Caco-2 (cell line): ENCODE results near the gene TNS1. TPM values are rescaled to one million over a fixed set of nuclear protein-coding genes. Genes with fewer than 3 reads are reported as not detected.

Experiments
- BruUV-seq: library from RNA; stranded (reverse); fragments of 400-500 nt; replicated peaks from 2 replicates; lab custom pipeline; 2021; lab: Mats Ljungman, UMichigan
- CTCF ChIA-PET: fragments of 300-600 bp; sonication (Branson Sonifier 250); formaldehyde crosslinking; loops from one replicate; lab custom pipeline; 2022; ENCODE audit warnings: antibody characterized with exemption; lab: Charles Lee
- POLR2A ChIA-PET: fragments of 300-600 bp; sonication (Branson Sonifier 250); formaldehyde crosslinking; loops from one replicate; lab custom pipeline; 2022; ENCODE audit warnings: antibody characterized with exemption; lab: Charles Lee
- DNase-seq, 2 experiments: peaks; one replicate each; pipeline versions ENCODE4 v3.0.0 to v3.0.0-alpha.2; 2020 to 2022
- H3K27me3 ChIP-seq: replicated peaks from 2 replicates; pipeline ENCODE4 v1.6.0; 2011; ENCODE audit warnings: low read length; ENCODE audit not compliant: control insufficient read depth, insufficient read depth
- H3K36me3 ChIP-seq: 2 replicates; pipeline ENCODE4 v1.5.1; 2011; ENCODE audit warnings: low read length; ENCODE audit not compliant: control insufficient read depth, insufficient read depth
- H3K4me1 ChIP-seq: fragments of 250-450 bp; sonication (Bioruptor Pico); 2 replicates; pipeline ENCODE4 v1.5.1; 2020; ENCODE audit warnings: mild to moderate bottlenecking
- H3K4me3 ChIP-seq: 2 replicates; pipeline ENCODE4 v1.5.1; 2011; ENCODE audit warnings: low read depth, mild to moderate bottlenecking, control low read depth, low read length
- H3K9me3 ChIP-seq: fragments of 250-450 bp; sonication (Bioruptor Pico); 2 replicates; pipeline ENCODE4 v1.5.1; 2020; ENCODE audit warnings: mild to moderate bottlenecking, moderate library complexity
- H3K27ac Mint-ChIP-seq: one replicate; pipeline ENCODE4 v1.8.0; 2022; ENCODE audit warnings: mixed read lengths; ENCODE audit not compliant: unreplicated experiment
- H3K27me3 Mint-ChIP-seq: one replicate; pipeline ENCODE4 v1.8.0; 2022; ENCODE audit warnings: mixed read lengths; ENCODE audit not compliant: insufficient read depth, unreplicated experiment
- H3K36me3 Mint-ChIP-seq: one replicate; pipeline ENCODE4 v1.8.0; 2022; ENCODE audit warnings: mild to moderate bottlenecking, mixed read lengths; ENCODE audit not compliant: insufficient read depth, unreplicated experiment
- H3K4me1 Mint-ChIP-seq: one replicate; pipeline ENCODE4 v1.8.0; 2022; ENCODE audit warnings: low read depth, mixed read lengths; ENCODE audit not compliant: unreplicated experiment
- H3K4me3 Mint-ChIP-seq: one replicate; pipeline ENCODE4 v1.8.0; 2022; ENCODE audit warnings: mild to moderate bottlenecking, moderate library complexity, mixed read lengths; ENCODE audit not compliant: unreplicated experiment
- H3K9me3 Mint-ChIP-seq: one replicate; pipeline ENCODE4 v1.8.0; 2022; ENCODE audit warnings: mixed read lengths; ENCODE audit not compliant: unreplicated experiment
- intact Hi-C: fragments of 100-400 bp; cut with micrococcal nuclease; formaldehyde crosslinking; loops from one replicate; pipeline ENCODE4 v1.10.0; 2022; ENCODE audit not compliant: unreplicated experiment
- total RNA-seq: library from RNA; stranded (reverse); gene quantifications from 2 replicates; pipeline ENCODE4 v1.2.3, GENCODE V29; 2022
- TF ChIP-seq, protein P1 (sequence below), 2 experiments: fragments of 200-600 bp in 1 of 2; IDR thresholded peaks; 1 replicate in 1 of 2; 2 replicates in 1 of 2; pipeline versions ENCODE4 v1.5.1 to v1.8.0; 2011 to 2022; ENCODE audit warnings: antibody characterized with exemption in 1 of 2, control low read depth in 1 of 2, inconsistent platforms in 1 of 2, low read depth in 1 of 2, low read length in 1 of 2, mild to moderate bottlenecking in 1 of 2, moderate library complexity in 1 of 2; ENCODE audit not compliant: insufficient read depth in 1 of 2, severe bottlenecking in 1 of 2, unreplicated experiment in 1 of 2

The TNS1 gene
- total RNA-seq, 1 experiment from 2014 or later = 16.1 TPM

DNA sequence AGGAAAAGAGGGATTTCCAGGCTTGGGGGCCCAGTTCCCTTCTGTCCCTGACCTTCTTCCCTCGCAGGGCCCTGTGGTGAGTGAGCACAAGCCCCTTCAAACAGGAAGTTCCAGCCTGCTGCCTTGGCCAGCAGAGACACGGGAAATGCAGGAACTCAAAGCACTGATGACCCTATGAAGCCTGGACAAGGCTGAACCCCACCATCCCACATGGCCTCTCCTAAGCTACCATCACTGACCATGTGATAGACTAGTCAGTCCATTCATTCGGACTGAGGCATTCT lies 196.4 kb downstream of the TNS1 start:
- H3K27me3 ChIP-seq = no peaks in the 10 kb centered on the region
- H3K27me3 Mint-ChIP-seq = no peaks in the 10 kb centered on the region
- H3K4me3 Mint-ChIP-seq = no peak overlapping the region
- POLR2A ChIA-PET = no interaction called here
- intact Hi-C loops = no loop called here
- peaks cover 6% of the 10 kb centered on the region for H3K36me3 Mint-ChIP-seq
- DNase-seq = no peak
- CTCF ChIA-PET = no interaction called here
- no peaks in the 10 kb centered on the region for H3K4me1 ChIP-seq
- BruUV-seq = no TSS peak
- H3K36me3 ChIP-seq = no peaks in the 10 kb centered on the region; the same call in 1 of the 2 replicates
- H3K9me3 Mint-ChIP-seq = peaks cover 11% of the 10 kb centered on the region
- no peaks in the 10 kb centered on the region for H3K9me3 ChIP-seq
- TF ChIP-seq, protein P1, sequence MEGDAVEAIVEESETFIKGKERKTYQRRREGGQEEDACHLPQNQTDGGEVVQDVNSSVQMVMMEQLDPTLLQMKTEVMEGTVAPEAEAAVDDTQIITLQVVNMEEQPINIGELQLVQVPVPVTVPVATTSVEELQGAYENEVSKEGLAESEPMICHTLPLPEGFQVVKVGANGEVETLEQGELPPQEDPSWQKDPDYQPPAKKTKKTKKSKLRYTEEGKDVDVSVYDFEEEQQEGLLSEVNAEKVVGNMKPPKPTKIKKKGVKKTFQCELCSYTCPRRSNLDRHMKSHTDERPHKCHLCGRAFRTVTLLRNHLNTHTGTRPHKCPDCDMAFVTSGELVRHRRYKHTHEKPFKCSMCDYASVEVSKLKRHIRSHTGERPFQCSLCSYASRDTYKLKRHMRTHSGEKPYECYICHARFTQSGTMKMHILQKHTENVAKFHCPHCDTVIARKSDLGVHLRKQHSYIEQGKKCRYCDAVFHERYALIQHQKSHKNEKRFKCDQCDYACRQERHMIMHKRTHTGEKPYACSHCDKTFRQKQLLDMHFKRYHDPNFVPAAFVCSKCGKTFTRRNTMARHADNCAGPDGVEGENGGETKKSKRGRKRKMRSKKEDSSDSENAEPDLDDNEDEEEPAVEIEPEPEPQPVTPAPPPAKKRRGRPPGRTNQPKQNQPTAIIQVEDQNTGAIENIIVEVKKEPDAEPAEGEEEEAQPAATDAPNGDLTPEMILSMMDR (IDR thresholded peaks at IDR 0.05; ENCODE audit: insufficient read depth in 1 of 2, low read depth in 1 of 2, low read length in 1 of 2, severe bottlenecking in 1 of 2, unreplicated experiment in 1 of 2) = no peak
- no peak overlapping the region for H3K4me3 ChIP-seq
- no peak overlapping the region for H3K27ac Mint-ChIP-seq
- peaks cover 6% of the 10 kb centered on the region for H3K4me1 Mint-ChIP-seq

- intact Hi-C loops = no loop called here
- no TSS peak for BruUV-seq
- H3K9me3 Mint-ChIP-seq = peaks cover 11% of the 10 kb centered on the region
- H3K27me3 ChIP-seq = no peaks in the 10 kb centered on the region
- DNase-seq = no peak
- H3K4me1 Mint-ChIP-seq = peaks cover 6% of the 10 kb centered on the region
- CTCF ChIA-PET = interaction anchor here (0.6 to 0.7 kb wide), 2 partner anchors 19 to 187 kb away, joined by 3 read pairs; no protein-coding TSS in a partner anchor
- no peaks in the 10 kb centered on the region for H3K4me1 ChIP-seq
- H3K36me3 ChIP-seq = no peaks in the 10 kb centered on the region; the same call in 1 of the 2 replicates
- no peaks in the 10 kb centered on the region for H3K9me3 ChIP-seq
- no peaks in the 10 kb centered on the region for H3K27me3 Mint-ChIP-seq
- no peak overlapping the region for H3K4me3 Mint-ChIP-seq
- H3K27ac Mint-ChIP-seq = peak overlapping the region; percentile 5
- H3K36me3 Mint-ChIP-seq = peaks cover 6% of the 10 kb centered on the region
- POLR2A ChIA-PET = no interaction called here
- TF ChIP-seq, protein P1 (IDR thresholded peaks at IDR 0.05; ENCODE audit: insufficient read depth in 1 of 2, low read depth in 1 of 2, low read length in 1 of 2, severe bottlenecking in 1 of 2, unreplicated experiment in 1 of 2) = no peak
- no peak overlapping the region for H3K4me3 ChIP-seq
Measured at GRCh38 chr2:217805668-217806481, 196.9 kb downstream of the TNS1 start.

DNA sequence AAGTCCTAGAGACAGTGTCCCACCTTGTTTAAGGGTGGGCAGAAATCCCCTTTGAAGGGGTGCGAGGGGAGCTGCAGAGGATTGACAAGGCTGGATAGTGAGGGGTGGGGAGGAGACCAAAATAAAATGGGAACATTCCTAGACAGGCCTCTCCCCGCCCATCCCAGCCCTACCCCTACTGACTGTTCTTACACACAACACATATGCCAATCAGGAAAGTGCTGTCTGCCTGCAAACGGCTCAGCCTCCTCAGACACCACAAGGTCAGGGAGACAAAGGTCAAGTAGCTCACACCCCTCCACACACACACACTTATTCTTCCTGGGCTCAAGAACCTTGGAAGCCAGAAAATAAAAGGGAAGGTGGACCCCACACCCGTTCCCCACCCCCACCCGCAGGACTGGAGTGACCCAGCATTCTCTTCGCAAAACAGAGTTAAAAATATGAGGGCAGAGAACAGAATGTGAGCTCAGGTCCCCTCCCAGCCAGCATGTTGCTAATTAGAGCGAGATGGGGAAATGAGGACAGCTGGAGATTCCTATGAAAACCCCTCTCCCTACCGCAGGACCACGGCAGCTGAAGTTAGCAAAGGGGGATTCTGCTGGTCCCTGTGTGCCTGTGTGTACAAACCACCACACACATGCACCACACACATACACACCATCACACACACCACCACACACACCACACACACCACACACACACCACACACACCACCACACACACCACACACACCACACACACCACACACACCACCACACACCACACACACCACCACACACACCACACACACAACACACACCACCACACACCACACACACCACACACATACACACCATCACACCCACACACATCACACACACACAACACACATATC lies 197.8 kb downstream of the TNS1 start:
- CTCF ChIA-PET = interaction anchor here (0.6 to 1.2 kb wide), 3 partner anchors 18 to 188 kb away, joined by 3 read pairs; no protein-coding TSS in a partner anchor
- intact Hi-C loops = no loop called here

More for the DNA sequence above, 197.8 kb downstream of the TNS1 start:
- H3K27me3 Mint-ChIP-seq = no peaks in the 10 kb centered on the region
- H3K27me3 ChIP-seq = no peaks in the 10 kb centered on the region
- H3K9me3 ChIP-seq = no peaks in the 10 kb centered on the region
- H3K9me3 Mint-ChIP-seq = peaks cover 11% of the 10 kb centered on the region
- TF ChIP-seq, protein P1 (IDR thresholded peaks at IDR 0.05; ENCODE audit: insufficient read depth in 1 of 2, low read depth in 1 of 2, low read length in 1 of 2, severe bottlenecking in 1 of 2, unreplicated experiment in 1 of 2) = no peak
- peak overlapping the region; percentile 5 for H3K27ac Mint-ChIP-seq
- no peaks in the 10 kb centered on the region; the same call in 1 of the 2 replicates for H3K36me3 ChIP-seq
- H3K4me3 Mint-ChIP-seq = no peak overlapping the region
- H3K4me1 ChIP-seq = no peaks in the 10 kb centered on the region
- H3K36me3 Mint-ChIP-seq = peaks cover 6% of the 10 kb centered on the region
- H3K4me3 ChIP-seq = no peak overlapping the region
- POLR2A ChIA-PET = no interaction called here
- BruUV-seq = no TSS peak
- peaks cover 6% of the 10 kb centered on the region for H3K4me1 Mint-ChIP-seq
- DNase-seq = no peak
